AML-193 (cell line): ENCODE data around the gene TMEM232.
"Not testable (repeated sequence)": the region's sequence is repeated elsewhere in the genome, so short reads cannot be mapped to it uniquely, and the experiment has no call there.

Experiments used
- DNase-seq, 2 experiments: peaks; one replicate each; lab custom pipeline; 2025; lab: John Stamatoyannopoulos, UW

Gene TMEM232

GRCh38 chr5:110726249-110727024 is at the start of gene TMEM232:
Gene TMEM232, minus strand, starts transcription at chr5:110726671. Its CDS starts 59,319 bp downstream, at chr5:110667352.
- peak; percentile 62 to 66 for DNase-seq

GRCh38 chr5:110770286-110770685 is 43.8 kb upstream of the TMEM232 start:
- DNase-seq = no peak

- DNase-seq = no peak
Measured at GRCh38 chr5:110769000-110769681, 42.7 kb upstream of the TMEM232 start.

- no peak for DNase-seq
Measured at GRCh38 chr5:110768138-110768860, 41.8 kb upstream of the TMEM232 start.

GRCh38 chr5:110760158-110760557 is 33.7 kb upstream of the TMEM232 start:
- no peak for DNase-seq

GRCh38 chr5:110757118-110757729 is 30.8 kb upstream of the TMEM232 start:
- peak; percentile 34 to 47 for DNase-seq

GRCh38 chr5:110754181-110754580 is 27.7 kb upstream of the TMEM232 start:
- no peak for DNase-seq

GRCh38 chr5:110753600-110753999 is 27.1 kb upstream of the TMEM232 start:
- no peak for DNase-seq

- DNase-seq = no peak
Measured at GRCh38 chr5:110752953-110753352, 26.5 kb upstream of the TMEM232 start.

GRCh38 chr5:110751902-110752762 is 25.7 kb upstream of the TMEM232 start:
- no peak for DNase-seq

GRCh38 chr5:110738812-110739651 is 12.6 kb upstream of the TMEM232 start, which contains the start of gene SLC25A46:
Gene SLC25A46, plus strand, starts transcription at chr5:110739007. Its CDS starts 113 bp downstream, at chr5:110739120.
- peak; percentile 81 to 84 for DNase-seq

GRCh38 chr5:110738503-110738811 is 12.0 kb upstream of the TMEM232 start:
- no peak for DNase-seq

GRCh38 chr5:110736753-110737152 is 10.3 kb upstream of the TMEM232 start:
- DNase-seq = peak; percentile 9 to 29

GRCh38 chr5:110735556-110735955 is 9.1 kb upstream of the TMEM232 start:
- DNase-seq = no peak

GRCh38 chr5:110734101-110734500 is 7.6 kb upstream of the TMEM232 start:
- no peak for DNase-seq

- not testable (repeated sequence) for DNase-seq
Measured at GRCh38 chr5:110731499-110731898, 5.0 kb upstream of the TMEM232 start.

GRCh38 chr5:110727025-110727314 is 499 bp upstream of the TMEM232 start:
- peak in 1 of 2 experiments; percentile 14 for DNase-seq

- DNase-seq = no peak
Measured at GRCh38 chr5:110718311-110718710, 8.2 kb downstream of the TMEM232 start.

- no peak for DNase-seq
Measured at GRCh38 chr5:110716247-110717245, 9.9 kb downstream of the TMEM232 start.
